NCI-H2029 treated with DMSO at 0.1 percent for 48 hours (cell line): ENCODE data around the gene SCUBE3.

Experiments used
- DNase-seq: peaks from one replicate; lab custom pipeline; 2025; lab: John Stamatoyannopoulos, UW

Gene SCUBE3

GRCh38 chr6:35213824-35214756 is at the start of gene SCUBE3:
TSS of gene SCUBE3 (plus strand) at chr6:35213956. CDS start at chr6:35214419, 463 bp downstream.
- DNase-seq = no peak

GRCh38 chr6:35164277-35164676 is 49.5 kb upstream of the SCUBE3 start:
- DNase-seq = no peak

- no peak for DNase-seq
Observed at GRCh38 chr6:35164868-35165267, 48.9 kb upstream of the SCUBE3 start.

- DNase-seq = peak; percentile 69
Observed at GRCh38 chr6:35165630-35166071, 48.1 kb upstream of the SCUBE3 start.

GRCh38 chr6:35166116-35166515 is 47.6 kb upstream of the SCUBE3 start:
- DNase-seq = no peak

- peak; percentile 68 for DNase-seq
Observed at GRCh38 chr6:35166520-35166919, 47.2 kb upstream of the SCUBE3 start.

- no peak for DNase-seq
Observed at GRCh38 chr6:35167505-35167904, 46.3 kb upstream of the SCUBE3 start.

- no peak for DNase-seq
Observed at GRCh38 chr6:35168461-35168861, 45.3 kb upstream of the SCUBE3 start.

- no peak for DNase-seq
Observed at GRCh38 chr6:35170166-35170565, 43.6 kb upstream of the SCUBE3 start.

- DNase-seq = no peak
Observed at GRCh38 chr6:35170891-35171290, 42.9 kb upstream of the SCUBE3 start.

- no peak for DNase-seq
Observed at GRCh38 chr6:35173044-35173426, 40.7 kb upstream of the SCUBE3 start.

- no peak for DNase-seq
Observed at GRCh38 chr6:35173427-35174087, 40.2 kb upstream of the SCUBE3 start.

GRCh38 chr6:35174088-35174434 is 39.7 kb upstream of the SCUBE3 start:
- DNase-seq = no peak

- DNase-seq = no peak
Observed at GRCh38 chr6:35174501-35174900, 39.3 kb upstream of the SCUBE3 start.

- DNase-seq = no peak
Observed at GRCh38 chr6:35176301-35177024, 37.3 kb upstream of the SCUBE3 start.

- no peak for DNase-seq
Observed at GRCh38 chr6:35177157-35177556, 36.6 kb upstream of the SCUBE3 start.

- no peak for DNase-seq
Observed at GRCh38 chr6:35177596-35177995, 36.2 kb upstream of the SCUBE3 start.

- DNase-seq = no peak
Observed at GRCh38 chr6:35178012-35178411, 35.7 kb upstream of the SCUBE3 start.

- DNase-seq = no peak
Observed at GRCh38 chr6:35178932-35179832, 34.6 kb upstream of the SCUBE3 start.

GRCh38 chr6:35179901-35180535 is 33.7 kb upstream of the SCUBE3 start:
- no peak for DNase-seq

GRCh38 chr6:35181308-35181932 is 32.3 kb upstream of the SCUBE3 start:
- no peak for DNase-seq
